ENCODE data around the gene NKAIN2. TPM values are rescaled to one million over a fixed set of nuclear protein-coding genes. Genes with fewer than 3 reads are reported as not detected.

NKAIN2 gene
- total and polyA plus RNA-seq, 2 donors (not counting 3 experiments of a cell fraction or from before 2014, with no cell fraction given), result 0.03 TPM; not detected in 1

DNA sequence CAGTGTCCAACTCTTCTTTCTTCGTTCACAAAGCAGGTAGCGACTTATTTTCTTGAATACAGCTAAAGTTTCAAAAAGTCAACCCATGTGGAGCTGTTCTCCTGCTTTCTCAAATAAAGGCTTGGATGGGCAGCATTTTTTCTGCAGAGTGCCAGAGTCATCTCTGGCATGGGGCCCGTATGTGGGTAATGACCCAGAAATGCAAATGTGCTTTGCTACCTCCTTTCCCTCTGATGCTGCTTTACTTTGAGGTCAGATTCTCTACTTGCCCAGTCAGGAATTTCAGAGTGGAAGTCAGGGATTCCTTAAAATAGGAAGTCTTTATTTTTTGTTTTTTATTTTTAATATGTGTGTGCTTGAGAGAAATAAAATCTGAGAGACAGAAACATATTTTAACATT is 4.9 kb downstream of the NKAIN2 start:
- TF ChIP-seq POLR2AphosphoS5 (IDR thresholded peaks at IDR 0.05; ENCODE audit: insufficient read depth, low read depth, low read length), result no peak
- no peak for TF ChIP-seq MYC (IDR thresholded peaks at IDR 0.05; ENCODE audit: low read depth, low read length)
- TF ChIP-seq GATA2 (IDR thresholded peaks at IDR 0.05; ENCODE audit: insufficient read depth, insufficient read length, low read depth, low read length), result no peak
- TF ChIP-seq EZH2 (IDR thresholded peaks at IDR 0.05; ENCODE audit: borderline replicate concordance, low read depth, low read length, severe bottlenecking), result no peak
- TF ChIP-seq, protein P1, sequence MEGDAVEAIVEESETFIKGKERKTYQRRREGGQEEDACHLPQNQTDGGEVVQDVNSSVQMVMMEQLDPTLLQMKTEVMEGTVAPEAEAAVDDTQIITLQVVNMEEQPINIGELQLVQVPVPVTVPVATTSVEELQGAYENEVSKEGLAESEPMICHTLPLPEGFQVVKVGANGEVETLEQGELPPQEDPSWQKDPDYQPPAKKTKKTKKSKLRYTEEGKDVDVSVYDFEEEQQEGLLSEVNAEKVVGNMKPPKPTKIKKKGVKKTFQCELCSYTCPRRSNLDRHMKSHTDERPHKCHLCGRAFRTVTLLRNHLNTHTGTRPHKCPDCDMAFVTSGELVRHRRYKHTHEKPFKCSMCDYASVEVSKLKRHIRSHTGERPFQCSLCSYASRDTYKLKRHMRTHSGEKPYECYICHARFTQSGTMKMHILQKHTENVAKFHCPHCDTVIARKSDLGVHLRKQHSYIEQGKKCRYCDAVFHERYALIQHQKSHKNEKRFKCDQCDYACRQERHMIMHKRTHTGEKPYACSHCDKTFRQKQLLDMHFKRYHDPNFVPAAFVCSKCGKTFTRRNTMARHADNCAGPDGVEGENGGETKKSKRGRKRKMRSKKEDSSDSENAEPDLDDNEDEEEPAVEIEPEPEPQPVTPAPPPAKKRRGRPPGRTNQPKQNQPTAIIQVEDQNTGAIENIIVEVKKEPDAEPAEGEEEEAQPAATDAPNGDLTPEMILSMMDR (IDR thresholded peaks at IDR 0.05; ENCODE audit: extremely low read depth in 1 of 2, insufficient read depth in 1 of 2, low read depth in 1 of 2, low read length in 2 of 2), result no peak
- no peak for TF ChIP-seq JUN (IDR thresholded peaks at IDR 0.05; ENCODE audit: borderline replicate concordance, insufficient read depth, insufficient read length, low read depth)
- TF ChIP-seq, protein P2, sequence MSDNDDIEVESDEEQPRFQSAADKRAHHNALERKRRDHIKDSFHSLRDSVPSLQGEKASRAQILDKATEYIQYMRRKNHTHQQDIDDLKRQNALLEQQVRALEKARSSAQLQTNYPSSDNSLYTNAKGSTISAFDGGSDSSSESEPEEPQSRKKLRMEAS (IDR thresholded peaks at IDR 0.05; ENCODE audit: insufficient read depth, insufficient read length), result no peak

More for the DNA sequence above, 4.9 kb downstream of the NKAIN2 start:
- no peak overlapping the region for H3K4me3 ChIP-seq (replicated peaks in 1 of 3; ENCODE audit: insufficient read depth in 1 of 3, low read depth in 1 of 3, low read length in 3 of 3)
- dilution Hi-C loops (cut with MboI; ENCODE audit: extremely low pct_ligation_motif_present, low sequenced_read_pairs) (no loop called here), intact Hi-C loops (cut with micrococcal nuclease) (loop anchor here (10.0 kb wide), 2 partner anchors 416 to 676 kb away; no protein-coding TSS in a partner anchor)
- H4K20me1 ChIP-seq (replicated peaks; ENCODE audit: control insufficient read depth, extremely low read depth, insufficient read depth, low read length), result no peaks in the 10 kb centered on the region
- H3K9ac ChIP-seq (replicated peaks; ENCODE audit: extremely low read depth, insufficient read depth, low read length), result no peak overlapping the region
- ChIA-PET CTCF (no interaction called here), POLR2A (no interaction called here)
- peaks cover 4% of the 10 kb centered on the region for H3K4me1 ChIP-seq (ENCODE audit: control insufficient read depth, extremely low read depth, insufficient read depth, low read length)
- no peak for DNase-seq (ENCODE audit: low read depth, low spot score)
- no peak for FAIRE-seq
- H3K79me2 ChIP-seq (ENCODE audit: control insufficient read depth, insufficient read depth, low read length), result no peaks in the 10 kb centered on the region
- H3K27ac ChIP-seq (ENCODE audit: insufficient read depth, low read depth, low read length), result no peak overlapping the region
- H3K27me3 ChIP-seq (ENCODE audit: control insufficient read depth in 2 of 2, insufficient read depth in 2 of 2, low read length in 2 of 2), result peaks cover 13 to 19% of the 10 kb centered on the region in 2 experiments
- H3K4me2 ChIP-seq (ENCODE audit: insufficient read depth, low read length), result no peak overlapping the region
- H3K36me3 ChIP-seq (ENCODE audit: control insufficient read depth in 2 of 2, extremely low read depth in 1 of 2, insufficient read depth in 2 of 2, low read length in 2 of 2), result no peaks in the 10 kb centered on the region
- no peaks in the 10 kb centered on the region for H3K9me1 ChIP-seq (replicated peaks; ENCODE audit: control insufficient read depth, extremely low read depth, insufficient read depth, low read length)
- no peaks in the 10 kb centered on the region for H3K9me3 ChIP-seq (replicated peaks; ENCODE audit: control insufficient read depth, insufficient read depth, low read length)
- no TSS peak for BruUV-seq (replicated peaks)
- H2AFZ ChIP-seq (ENCODE audit: low read depth, low read length), result no peak overlapping the region
